Spleen (tissue), 3 donors: ENCODE data around the gene MPZL2.

Source experiments
- POLR2A ChIP-seq, 3 donors: fragments of 450-650 bp; IDR thresholded peaks; one replicate each; pipeline ENCODE4 v1.5.1; 2017; ENCODE audit warnings: antibody characterized with exemption in 3 of 3, mild to moderate bottlenecking in 1 of 3
- POLR2AphosphoS5 ChIP-seq, 3 donors: sonication (generic); formaldehyde crosslinking; IDR thresholded peaks; one replicate each; pipeline ENCODE4 v1.5.1; 2017; ENCODE audit warnings: antibody characterized with exemption in 3 of 3

DNA sequence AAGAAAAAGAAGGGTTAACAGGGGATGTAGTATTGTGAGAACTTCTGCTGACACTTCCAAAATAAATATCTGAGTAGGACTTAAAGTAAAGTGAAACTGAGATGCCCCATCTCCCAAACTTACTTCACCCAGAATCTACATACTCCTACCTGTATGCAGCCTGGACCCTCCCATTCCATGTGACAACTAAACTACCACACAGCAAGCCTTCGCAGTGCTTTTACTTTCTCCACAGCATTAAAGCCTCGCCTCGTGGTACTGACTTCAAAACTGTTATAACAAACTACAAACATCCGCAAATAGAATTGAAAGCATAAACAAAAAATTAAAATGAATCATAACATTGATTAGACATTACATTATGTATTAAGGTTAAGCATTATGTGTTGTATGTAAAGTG is 985 bp downstream of the MPZL2 start:
- TF ChIP-seq POLR2AphosphoS5 (IDR thresholded peaks at IDR 0.05) = no peak
- no peak for TF ChIP-seq POLR2A (IDR thresholded peaks at IDR 0.05)
